GM21423 (cell line): ENCODE data around the gene ALPP.
"Not testable (repeated sequence)": the region's sequence is repeated elsewhere in the genome, so short reads cannot be mapped to it uniquely, and the experiment has no call there.

Experiments used
- ATAC-seq: cut with Tn5 transposase; IDR thresholded peaks from one replicate; pipeline ENCODE4 v1.9.1; 2021; ENCODE audit warnings: mild to moderate bottlenecking, moderate library complexity; ENCODE audit not compliant: unreplicated experiment

Gene ALPP

DNA sequence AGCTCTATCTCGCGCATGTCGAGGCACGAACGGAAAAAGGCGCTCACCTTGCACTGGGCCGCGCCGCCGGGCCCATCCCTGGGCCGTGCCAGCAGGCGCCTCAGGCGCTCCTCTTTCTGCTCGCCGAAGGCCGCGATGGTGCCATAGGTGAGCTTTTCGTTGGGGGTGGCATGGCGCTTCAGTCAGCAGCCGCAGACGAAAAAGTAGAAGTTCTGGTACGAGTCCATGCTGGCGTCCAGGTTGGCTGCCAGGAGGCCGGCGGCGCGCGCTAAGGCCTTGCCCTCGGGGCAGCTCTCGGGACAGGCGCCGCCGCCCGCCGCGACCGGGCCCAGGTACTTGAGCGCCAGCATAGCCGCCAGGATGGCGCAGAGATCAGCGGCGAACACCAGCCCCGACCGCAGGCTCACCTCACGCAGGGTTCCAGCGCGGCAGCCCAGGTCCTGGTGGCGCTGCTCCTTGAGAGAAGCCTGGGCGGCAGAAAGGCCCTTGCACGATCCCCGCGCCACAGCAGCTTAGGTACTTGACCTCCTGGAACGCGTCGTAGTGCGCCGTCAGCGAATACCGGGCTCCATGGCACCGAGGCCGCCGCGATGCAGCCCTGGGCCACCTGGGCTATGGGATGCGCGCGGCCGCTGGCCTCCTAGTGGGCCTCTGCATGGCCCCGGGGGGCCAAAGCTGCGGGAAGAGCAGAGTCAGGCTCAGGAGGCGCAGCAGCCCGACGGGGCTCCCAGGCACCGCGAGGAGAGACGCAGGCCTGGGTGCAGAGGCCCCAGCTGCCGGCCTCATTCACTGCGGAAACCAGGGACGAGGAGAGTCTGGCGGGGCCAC lies 40.9 kb downstream of the ALPP start:
- ATAC-seq = no peak

DNA sequence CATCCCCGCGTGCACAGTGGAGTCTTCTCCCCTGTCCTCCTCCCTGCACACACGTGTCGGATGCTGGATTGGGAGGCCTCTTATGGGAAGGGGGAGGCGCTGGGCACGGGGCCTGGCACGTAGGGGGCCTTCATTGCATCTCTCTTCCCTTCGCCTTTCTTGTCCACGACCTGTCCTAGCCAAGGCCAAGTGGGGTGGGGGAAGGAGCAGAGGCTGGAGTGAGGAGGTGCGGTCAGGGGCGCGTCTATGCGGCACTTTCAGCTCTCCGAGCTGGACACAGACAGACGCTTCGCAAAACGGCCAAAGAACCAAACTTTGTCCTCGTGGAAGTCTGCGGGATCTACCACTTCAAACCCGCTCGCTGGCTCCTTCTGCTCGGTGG lies 41.5 kb downstream of the ALPP start:
- no peak for ATAC-seq

DNA sequence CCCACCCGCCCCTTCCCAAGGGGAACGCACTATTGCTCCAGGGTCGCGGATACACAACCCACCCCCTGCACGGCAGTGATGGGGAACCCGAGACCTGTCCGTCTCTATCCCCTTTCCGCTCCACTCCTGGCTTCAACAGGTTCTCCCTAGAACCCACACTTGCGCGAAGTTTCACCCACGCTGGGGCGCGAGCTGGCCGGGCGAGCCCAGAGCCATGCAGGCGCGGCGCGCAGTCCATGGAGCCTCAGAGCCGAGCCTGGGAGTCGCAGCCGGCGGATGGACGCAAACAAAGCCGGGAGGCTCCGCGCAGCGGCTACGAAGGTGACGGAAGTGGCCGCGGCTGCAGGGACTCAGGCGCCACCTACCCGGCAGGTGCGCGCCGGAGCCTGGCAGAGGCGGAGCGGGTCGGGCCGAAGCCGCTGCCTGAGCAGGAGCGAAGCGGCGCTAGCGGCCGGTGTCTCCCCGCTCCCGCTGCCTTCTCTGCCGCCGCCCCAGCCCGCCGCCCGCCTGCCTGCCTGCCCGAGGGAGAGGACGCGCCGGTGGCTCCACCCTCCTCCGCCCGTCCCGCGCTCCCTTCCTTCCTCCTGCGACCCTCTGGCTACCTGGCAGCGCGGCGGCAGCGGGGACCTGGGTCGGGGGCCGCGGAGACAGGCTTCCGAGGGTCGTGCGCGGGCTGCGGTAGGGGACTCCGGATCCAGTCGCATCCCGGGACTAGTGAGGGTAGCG lies 42.1 kb downstream of the ALPP start:
- ATAC-seq = no peak

DNA sequence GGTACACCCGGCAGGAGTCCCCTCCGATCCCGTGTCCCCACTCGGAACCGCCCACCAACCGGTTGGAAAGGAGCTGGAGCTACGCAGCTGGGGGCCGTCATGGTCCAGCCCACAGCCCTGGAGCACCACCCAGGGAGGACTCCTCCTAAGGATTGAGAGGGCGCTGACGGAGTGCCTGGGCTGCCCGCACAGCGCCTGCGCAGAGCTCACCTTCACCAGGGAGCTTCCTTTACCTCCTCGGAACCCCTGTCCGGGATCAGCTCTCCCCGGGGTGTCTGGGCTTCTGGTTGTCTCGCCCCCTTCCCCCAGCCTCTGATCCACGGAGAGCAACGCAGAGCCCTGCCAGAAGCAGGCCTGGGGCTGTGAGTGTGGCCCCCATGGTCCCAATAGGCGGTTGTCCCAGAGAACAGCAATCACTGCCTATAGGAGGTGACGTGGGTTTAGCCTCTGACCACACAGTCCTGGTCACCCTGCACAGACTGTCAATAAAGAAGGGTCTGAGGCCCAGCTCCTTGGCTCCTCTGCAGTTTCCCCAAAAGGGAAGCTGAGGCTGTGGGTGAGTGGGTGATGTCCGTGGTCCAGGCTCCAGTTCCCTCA lies 42.7 kb downstream of the ALPP start:
- ATAC-seq = no peak

DNA sequence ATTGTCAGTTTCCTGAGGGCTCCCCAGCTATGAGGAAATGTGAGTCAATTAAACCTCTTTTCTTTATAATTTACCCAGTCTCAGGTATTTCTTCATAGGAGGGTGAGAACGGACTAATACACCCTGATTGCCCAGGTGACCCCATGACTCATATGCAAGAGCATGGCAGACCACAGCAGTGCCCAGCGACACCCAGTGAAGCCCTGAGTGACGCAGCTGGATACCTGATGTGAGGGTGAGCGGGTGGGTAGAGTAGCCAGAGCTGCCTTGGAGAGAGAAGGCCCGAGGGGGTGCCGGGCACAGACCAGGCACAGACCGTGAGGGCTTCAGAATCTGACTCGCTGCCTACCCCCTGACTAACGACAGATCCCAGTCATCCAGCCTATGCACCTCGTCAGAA lies 43.5 kb downstream of the ALPP start:
- no peak for ATAC-seq

DNA sequence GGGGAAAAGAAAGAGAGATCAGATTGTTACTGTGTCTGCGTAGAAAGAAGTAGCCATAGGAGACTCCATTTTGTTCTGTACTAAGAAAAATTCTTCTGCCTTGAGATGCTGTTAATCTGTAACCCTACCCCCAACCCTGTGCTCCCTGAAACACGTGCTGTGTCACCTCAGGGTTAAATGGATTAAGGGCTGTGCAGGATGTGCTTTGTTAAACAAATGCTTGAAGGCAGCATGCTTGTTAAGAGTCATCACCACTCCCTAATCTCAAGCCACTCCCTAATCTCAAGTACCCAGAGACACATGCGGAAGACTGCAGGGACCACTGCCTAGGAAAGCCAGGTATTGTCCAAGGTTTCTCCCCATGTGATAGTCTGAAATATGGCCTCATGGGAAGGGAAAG lies 44.4 kb downstream of the ALPP start:
- ATAC-seq = not testable (repeated sequence)

DNA sequence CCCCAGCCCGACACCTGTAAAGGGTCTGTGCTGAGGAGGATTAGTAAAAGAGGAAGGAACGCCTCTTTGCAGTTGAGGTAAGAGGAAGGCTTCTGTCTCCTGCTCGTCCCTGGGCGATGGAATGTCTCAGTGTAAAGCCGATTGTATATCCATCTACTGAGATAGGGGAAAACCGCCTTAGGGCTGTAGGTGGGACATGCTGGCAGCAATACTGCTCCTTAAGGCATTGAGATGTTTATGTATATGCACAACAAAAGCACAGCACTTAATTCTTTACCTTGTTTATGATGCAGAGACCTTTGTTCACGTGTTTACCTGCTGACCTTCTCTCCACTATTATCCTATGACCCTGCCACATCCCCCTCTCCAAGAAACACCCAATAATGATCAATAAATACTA lies 44.9 kb downstream of the ALPP start:
- ATAC-seq = not testable (repeated sequence)

DNA sequence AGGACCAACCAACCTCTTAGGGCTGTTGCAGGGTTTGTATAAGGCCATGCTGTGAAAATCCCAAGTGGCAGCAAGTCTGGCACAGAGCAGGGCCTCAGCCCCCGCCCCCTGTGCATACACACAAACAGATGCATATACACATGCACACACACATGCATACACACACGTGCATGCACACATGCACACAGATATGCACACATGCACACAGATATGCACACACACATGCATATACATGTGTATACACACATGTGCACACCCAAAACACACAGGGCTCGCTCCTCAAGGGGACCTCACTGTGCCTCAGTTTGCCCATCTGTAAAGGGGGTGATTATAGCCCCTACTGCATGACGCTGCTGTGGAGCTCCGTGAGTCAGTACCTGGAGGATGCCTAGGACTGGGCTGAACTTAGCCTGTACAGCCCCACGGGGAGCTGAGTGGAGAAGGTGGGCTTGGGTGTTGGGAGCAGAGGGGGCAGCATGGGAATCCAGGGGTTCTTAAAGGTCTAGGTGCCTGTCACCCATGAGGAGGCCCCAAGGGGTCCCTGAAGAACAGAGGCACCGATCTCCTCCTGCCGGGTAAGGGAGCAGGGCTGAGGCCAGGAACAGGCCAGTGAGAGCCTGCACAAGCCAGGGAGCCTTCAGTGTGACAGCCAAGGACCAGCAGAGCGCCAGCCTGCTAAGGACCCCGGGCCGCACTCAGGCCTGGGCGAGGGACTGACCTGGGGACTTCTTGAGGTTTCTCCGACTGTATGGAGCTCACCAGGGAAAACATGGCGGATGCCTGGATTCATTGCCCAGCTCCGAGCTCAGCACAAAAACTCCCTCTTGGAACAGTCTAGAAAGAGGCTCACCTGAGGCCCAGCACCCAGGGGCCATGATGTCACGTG lies 53.4 kb downstream of the ALPP start:
- ATAC-seq = no peak
